ENCODE data around the gene ZDHHC4.

DNA sequence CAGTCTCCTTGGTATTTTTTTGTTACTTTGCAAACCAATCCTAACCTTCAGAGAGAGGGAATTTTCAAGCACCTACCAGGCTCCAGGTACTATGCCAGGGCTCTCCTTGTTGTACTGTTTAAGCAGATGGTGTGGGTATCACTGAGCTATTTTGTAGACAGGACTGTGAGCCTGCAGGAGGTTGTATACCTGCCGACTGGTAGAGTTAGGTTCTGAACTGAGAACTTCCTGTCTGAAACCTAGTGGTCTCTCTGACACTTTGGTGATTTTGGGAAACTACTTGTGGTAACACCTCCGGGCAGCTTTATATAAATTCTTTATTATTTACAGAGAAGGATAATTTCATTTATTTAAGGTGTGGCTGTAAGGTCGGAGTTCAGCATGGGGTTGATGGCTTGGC lies 42.7 kb downstream of the ZDHHC4 start:
- TF ChIP-seq, protein P1, sequence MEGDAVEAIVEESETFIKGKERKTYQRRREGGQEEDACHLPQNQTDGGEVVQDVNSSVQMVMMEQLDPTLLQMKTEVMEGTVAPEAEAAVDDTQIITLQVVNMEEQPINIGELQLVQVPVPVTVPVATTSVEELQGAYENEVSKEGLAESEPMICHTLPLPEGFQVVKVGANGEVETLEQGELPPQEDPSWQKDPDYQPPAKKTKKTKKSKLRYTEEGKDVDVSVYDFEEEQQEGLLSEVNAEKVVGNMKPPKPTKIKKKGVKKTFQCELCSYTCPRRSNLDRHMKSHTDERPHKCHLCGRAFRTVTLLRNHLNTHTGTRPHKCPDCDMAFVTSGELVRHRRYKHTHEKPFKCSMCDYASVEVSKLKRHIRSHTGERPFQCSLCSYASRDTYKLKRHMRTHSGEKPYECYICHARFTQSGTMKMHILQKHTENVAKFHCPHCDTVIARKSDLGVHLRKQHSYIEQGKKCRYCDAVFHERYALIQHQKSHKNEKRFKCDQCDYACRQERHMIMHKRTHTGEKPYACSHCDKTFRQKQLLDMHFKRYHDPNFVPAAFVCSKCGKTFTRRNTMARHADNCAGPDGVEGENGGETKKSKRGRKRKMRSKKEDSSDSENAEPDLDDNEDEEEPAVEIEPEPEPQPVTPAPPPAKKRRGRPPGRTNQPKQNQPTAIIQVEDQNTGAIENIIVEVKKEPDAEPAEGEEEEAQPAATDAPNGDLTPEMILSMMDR (IDR thresholded peaks at IDR 0.05) = no peak
- no peak for TF ChIP-seq POLR2A (IDR thresholded peaks at IDR 0.05)
- TF ChIP-seq EP300 (IDR thresholded peaks at IDR 0.05; ENCODE audit: low read depth) = no peak

Data from transverse colon (tissue), 3 donors.